Stimulated activated naive B cell treated with anti-CD40 and anti-IgM and Interleukin-4, amounts not matched to agents 10 μg/mL and 1 μg/mL and 100 μg/mL, for 72 hours (primary cell): Measurements from ENCODE around the gene MYH6.

ENCODE experiments used
- ATAC-seq, 2 donors: fragments of 150-1000 bp; cut with Tn5 transposase; replicated peaks; 2 replicates each; pipeline ENCODE4 v1.10.0; 2021; ENCODE audit warnings: moderate library complexity in 1 of 2
- DNase-seq: peaks from one replicate; pipeline ENCODE4 v3.0.0; 2021
- H3K27ac Mint-ChIP-seq: one replicate; pipeline ENCODE4 v1.8.0; 2022; ENCODE audit warnings: mild to moderate bottlenecking, mixed read lengths
- H3K27me3 Mint-ChIP-seq, 2 donors: one replicate each; pipeline ENCODE4 v1.8.0; 2022; ENCODE audit warnings: mixed read lengths in 2 of 2
- H3K36me3 Mint-ChIP-seq, 2 donors: one replicate each; pipeline ENCODE4 v1.8.0; 2022; ENCODE audit warnings: mixed read lengths in 2 of 2, mild to moderate bottlenecking in 1 of 2
- H3K4me1 Mint-ChIP-seq, 2 donors: one replicate each; pipeline ENCODE4 v1.8.0; 2022; ENCODE audit warnings: mixed read lengths in 2 of 2, mild to moderate bottlenecking in 1 of 2
- H3K4me3 Mint-ChIP-seq, 2 donors: one replicate each; pipeline ENCODE4 v1.8.0; 2022; ENCODE audit warnings: mild to moderate bottlenecking in 2 of 2, mixed read lengths in 2 of 2, moderate library complexity in 1 of 2
- H3K9me3 Mint-ChIP-seq, 2 donors: one replicate each; pipeline ENCODE4 v1.8.0; 2022; ENCODE audit warnings: mixed read lengths in 2 of 2, mild to moderate bottlenecking in 1 of 2

Gene MYH6

GRCh38 chr14:23385642-23386265 is 22.3 kb downstream of the MYH6 start:
- no peaks in the 10 kb centered on the region for H3K9me3 Mint-ChIP-seq
- H3K4me1 Mint-ChIP-seq: peaks cover 2 to 5% of the 10 kb centered on the region in 2 donors
- ATAC-seq (no peak), DNase-seq (no peak)
- H3K4me3 Mint-ChIP-seq: no peak overlapping the region
- H3K27ac Mint-ChIP-seq: no peak overlapping the region
- H3K27me3 Mint-ChIP-seq: peaks cover 52 to 61% of the 10 kb centered on the region in 2 donors
- no peaks in the 10 kb centered on the region for H3K36me3 Mint-ChIP-seq

- H3K9me3 Mint-ChIP-seq: no peaks in the 10 kb centered on the region
- no peak overlapping the region for H3K4me3 Mint-ChIP-seq
- peaks cover 53 to 60% of the 10 kb centered on the region in 2 donors for H3K27me3 Mint-ChIP-seq
- H3K27ac Mint-ChIP-seq: no peak overlapping the region
- no peaks in the 10 kb centered on the region for H3K36me3 Mint-ChIP-seq
- no peak for DNase-seq
- ATAC-seq: no peak
- peaks cover 2 to 5% of the 10 kb centered on the region in 2 donors for H3K4me1 Mint-ChIP-seq
Observed at GRCh38 chr14:23385244-23385641, 22.8 kb downstream of the MYH6 start.

- no peaks in the 10 kb centered on the region for H3K9me3 Mint-ChIP-seq
- H3K4me3 Mint-ChIP-seq: no peak overlapping the region
- no peaks in the 10 kb centered on the region for H3K36me3 Mint-ChIP-seq
- H3K27ac Mint-ChIP-seq: no peak overlapping the region
- DNase-seq: no peak
- peaks cover 2 to 5% of the 10 kb centered on the region in 2 donors for H3K4me1 Mint-ChIP-seq
- H3K27me3 Mint-ChIP-seq: peaks cover 46 to 60% of the 10 kb centered on the region in 2 donors
- ATAC-seq: no peak
Observed at GRCh38 chr14:23384364-23385080, 23.6 kb downstream of the MYH6 start.

GRCh38 chr14:23382731-23383440 is 25.2 kb downstream of the MYH6 start:
- no peak overlapping the region for H3K4me3 Mint-ChIP-seq
- DNase-seq (no peak), ATAC-seq (no peak)
- no peaks in the 10 kb centered on the region for H3K9me3 Mint-ChIP-seq
- no peaks in the 10 kb centered on the region for H3K36me3 Mint-ChIP-seq
- peaks cover 29 to 57% of the 10 kb centered on the region in 2 donors for H3K27me3 Mint-ChIP-seq
- peaks cover under 1 to 5% of the 10 kb centered on the region in 2 donors for H3K4me1 Mint-ChIP-seq
- no peak overlapping the region for H3K27ac Mint-ChIP-seq

GRCh38 chr14:23382276-23382675 is 25.8 kb downstream of the MYH6 start:
- ATAC-seq (no peak), DNase-seq (no peak)
- Mint-ChIP-seq H3K4me1 (peaks cover 2 to 5% of the 10 kb centered on the region in 2 donors), H3K4me3 (no peak overlapping the region), H3K27ac (no peak overlapping the region), H3K9me3 (no peaks in the 10 kb centered on the region), H3K36me3 (no peaks in the 10 kb centered on the region), H3K27me3 (peaks cover 27 to 55% of the 10 kb centered on the region in 2 donors)

GRCh38 chr14:23381871-23382270 is 26.2 kb downstream of the MYH6 start:
- Mint-ChIP-seq H3K4me3 (no peak overlapping the region), H3K27ac (no peak overlapping the region), H3K4me1 (peaks cover 2 to 5% of the 10 kb centered on the region in 2 donors), H3K9me3 (no peaks in the 10 kb centered on the region), H3K36me3 (no peaks in the 10 kb centered on the region), H3K27me3 (peaks cover 28 to 56% of the 10 kb centered on the region in 2 donors)
- ATAC-seq (no peak), DNase-seq (no peak)

GRCh38 chr14:23380976-23381375 is 27.1 kb downstream of the MYH6 start:
- ATAC-seq (no peak), DNase-seq (no peak)
- Mint-ChIP-seq H3K27ac (no peak overlapping the region), H3K9me3 (no peaks in the 10 kb centered on the region), H3K4me3 (no peak overlapping the region), H3K4me1 (peaks cover 2 to 5% of the 10 kb centered on the region in 2 donors), H3K27me3 (peaks cover 28 to 50% of the 10 kb centered on the region in 2 donors), H3K36me3 (no peaks in the 10 kb centered on the region)

- H3K27me3 Mint-ChIP-seq: peaks cover 28 to 48% of the 10 kb centered on the region in 2 donors
- H3K27ac Mint-ChIP-seq: no peak overlapping the region
- H3K4me1 Mint-ChIP-seq: peaks cover 2 to 5% of the 10 kb centered on the region in 2 donors
- no peaks in the 10 kb centered on the region for H3K36me3 Mint-ChIP-seq
- H3K9me3 Mint-ChIP-seq: no peaks in the 10 kb centered on the region
- no peak overlapping the region for H3K4me3 Mint-ChIP-seq
- ATAC-seq (peak; percentile 6 to 21), DNase-seq (no peak)
Observed at GRCh38 chr14:23380197-23380914, 27.7 kb downstream of the MYH6 start.

- DNase-seq: peak; percentile 16
- Mint-ChIP-seq H3K27me3 (peaks cover 27 to 48% of the 10 kb centered on the region in 2 donors), H3K9me3 (no peaks in the 10 kb centered on the region), H3K27ac (no peak overlapping the region), H3K4me1 (peaks cover 2 to 5% of the 10 kb centered on the region in 2 donors), H3K4me3 (no peak overlapping the region), H3K36me3 (no peaks in the 10 kb centered on the region)
- ATAC-seq: peak; percentile 73 to 86
Observed at GRCh38 chr14:23379366-23380196, 28.5 kb downstream of the MYH6 start.

GRCh38 chr14:23378612-23379220 is 29.4 kb downstream of the MYH6 start:
- Mint-ChIP-seq H3K9me3 (no peaks in the 10 kb centered on the region), H3K4me1 (peaks cover 2 to 5% of the 10 kb centered on the region in 2 donors), H3K36me3 (no peaks in the 10 kb centered on the region), H3K27me3 (peaks cover 24 to 39% of the 10 kb centered on the region in 2 donors), H3K27ac (no peak overlapping the region), H3K4me3 (no peak overlapping the region)
- DNase-seq (no peak), ATAC-seq (no peak)

GRCh38 chr14:23377573-23378563 is 30.2 kb downstream of the MYH6 start:
- no peak overlapping the region for H3K4me3 Mint-ChIP-seq
- peaks cover 2 to 5% of the 10 kb centered on the region in 2 donors for H3K4me1 Mint-ChIP-seq
- DNase-seq (no peak), ATAC-seq (no peak)
- H3K36me3 Mint-ChIP-seq: no peaks in the 10 kb centered on the region
- H3K27me3 Mint-ChIP-seq: peaks cover 24 to 37% of the 10 kb centered on the region in 2 donors
- H3K9me3 Mint-ChIP-seq: no peaks in the 10 kb centered on the region
- no peak overlapping the region for H3K27ac Mint-ChIP-seq

- no peak for ATAC-seq
- H3K27me3 Mint-ChIP-seq: peaks cover 17 to 31% of the 10 kb centered on the region in 2 donors
- H3K36me3 Mint-ChIP-seq: no peaks in the 10 kb centered on the region
- no peak overlapping the region for H3K4me3 Mint-ChIP-seq
- no peak overlapping the region for H3K27ac Mint-ChIP-seq
- no peak for DNase-seq
- H3K4me1 Mint-ChIP-seq: peaks cover 2 to 5% of the 10 kb centered on the region in 2 donors
- no peaks in the 10 kb centered on the region for H3K9me3 Mint-ChIP-seq
Observed at GRCh38 chr14:23377198-23377550, 30.9 kb downstream of the MYH6 start.
